Measurements from ENCODE around the gene DOCK4. TPM values are rescaled to one million over a fixed set of nuclear protein-coding genes. Genes with fewer than 3 reads are reported as not detected.

DOCK4 gene
- polyA plus RNA-seq, 3 donors = 20.9 to 26.3 (median 24.1) TPM

DNA sequence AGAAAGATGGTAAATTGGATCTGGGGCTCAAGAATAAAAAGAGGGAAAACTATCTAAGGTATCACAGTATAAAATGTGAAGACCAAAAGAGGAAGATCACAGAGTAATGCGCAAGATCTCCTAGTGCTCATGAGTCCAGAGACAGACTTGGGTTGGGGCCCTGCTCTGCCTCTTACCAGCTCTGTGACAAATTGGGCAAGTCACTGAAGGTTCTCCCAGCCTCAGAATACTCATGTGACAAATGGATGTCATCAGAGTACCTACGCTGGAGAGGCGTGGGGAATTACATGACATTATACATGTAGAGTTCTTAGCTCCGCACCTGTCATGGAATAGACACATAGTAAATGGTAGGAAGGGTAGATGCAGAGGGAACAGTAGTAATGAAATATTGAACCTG is 124.4 kb downstream of the DOCK4 start:
- no peak for DNase-seq

DNA sequence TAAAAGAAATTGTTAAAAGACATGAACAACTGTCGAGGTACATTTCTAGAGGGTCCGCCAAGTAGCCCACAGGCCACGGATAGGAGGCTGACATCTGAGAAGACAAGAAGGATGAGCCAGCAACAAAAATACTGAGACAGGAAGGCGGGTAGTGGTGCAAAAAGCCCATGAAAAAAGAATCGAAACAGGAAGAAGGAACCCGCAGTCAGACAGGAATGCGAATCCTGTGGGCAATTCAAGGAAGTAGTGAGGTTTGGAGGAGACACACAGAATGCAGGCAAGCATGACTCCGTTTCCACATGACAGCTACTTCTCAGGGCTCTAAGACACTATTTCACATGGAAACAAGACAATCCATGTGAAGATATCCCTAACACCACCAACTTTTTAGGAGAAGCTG is 125.2 kb downstream of the DOCK4 start:
- no peak for DNase-seq

DNA sequence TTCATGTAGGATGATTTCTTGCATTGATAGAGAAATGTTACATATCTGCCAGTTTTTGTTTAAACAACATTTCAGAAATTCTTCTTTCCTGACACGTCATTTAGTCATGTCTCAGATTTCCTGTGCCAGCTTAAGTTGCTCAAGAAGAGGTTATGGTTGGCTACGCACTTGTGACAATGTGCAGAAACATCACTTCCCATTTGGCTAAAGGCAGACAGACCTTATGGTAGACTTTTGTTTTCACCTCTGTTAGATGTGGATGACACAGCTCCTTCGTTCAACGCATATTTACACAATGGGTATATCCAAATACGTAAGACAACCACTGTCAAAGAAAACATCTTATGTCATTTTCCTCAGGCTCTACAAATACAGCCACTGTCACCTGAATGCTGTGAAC is 125.8 kb downstream of the DOCK4 start:
- peak; percentile 65 for DNase-seq

DNA sequence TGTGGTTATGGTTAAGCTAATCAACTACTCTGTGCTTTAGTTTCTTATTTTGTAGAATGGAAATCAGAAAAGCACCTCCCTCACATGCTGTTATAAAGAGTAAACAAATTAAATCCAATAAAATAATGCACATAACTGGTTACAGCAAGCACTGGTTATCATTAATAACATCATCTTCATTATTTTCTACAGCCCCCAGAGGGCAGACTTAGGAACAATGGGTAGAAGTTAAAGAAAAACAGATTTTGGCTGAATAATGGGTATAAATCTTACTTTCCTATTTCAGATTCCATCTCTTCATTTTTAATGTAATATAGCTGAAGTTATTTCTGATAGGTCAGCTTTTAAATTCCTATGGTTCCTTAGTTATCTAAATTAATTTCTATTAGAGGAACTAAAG is 126.5 kb downstream of the DOCK4 start:
- no peak for DNase-seq

DNA sequence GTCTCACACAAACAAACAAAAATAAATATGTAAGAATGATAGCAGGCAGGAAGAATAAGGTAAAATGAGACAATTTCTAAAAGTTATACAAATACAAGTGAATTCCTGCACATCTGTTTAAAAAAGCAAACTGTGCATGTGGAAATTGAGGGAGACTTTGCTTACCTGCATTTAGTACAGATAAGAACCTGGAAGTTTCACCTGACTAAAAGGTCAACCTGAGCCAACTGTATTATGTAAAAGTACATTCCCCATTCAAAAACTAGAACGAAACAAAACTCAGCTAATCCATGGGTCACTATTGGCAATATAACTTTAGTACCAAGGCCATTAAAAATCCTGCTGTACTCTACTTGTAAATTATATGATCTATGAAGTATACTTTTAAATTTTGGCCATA is 127.1 kb downstream of the DOCK4 start:
- no peak for DNase-seq

DNA sequence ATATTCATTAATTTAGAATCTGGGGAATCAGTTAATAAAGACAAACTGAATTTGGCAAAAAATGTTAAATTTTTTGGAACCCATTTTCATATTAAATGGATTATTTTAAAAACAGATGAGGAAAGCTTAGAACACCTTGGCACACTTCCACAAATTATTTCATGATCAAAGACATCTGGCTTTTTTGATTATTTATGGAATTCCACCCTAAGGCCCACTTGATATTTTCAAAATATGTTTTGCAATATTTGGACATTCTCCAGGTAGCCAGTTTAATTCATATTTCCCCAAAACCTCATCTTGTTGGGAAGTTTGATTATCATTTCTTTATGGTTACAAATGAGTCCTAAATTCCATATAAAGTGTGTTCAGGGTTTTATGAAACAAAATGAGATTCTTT is 129.9 kb downstream of the DOCK4 start:
- no peak for DNase-seq

DNA sequence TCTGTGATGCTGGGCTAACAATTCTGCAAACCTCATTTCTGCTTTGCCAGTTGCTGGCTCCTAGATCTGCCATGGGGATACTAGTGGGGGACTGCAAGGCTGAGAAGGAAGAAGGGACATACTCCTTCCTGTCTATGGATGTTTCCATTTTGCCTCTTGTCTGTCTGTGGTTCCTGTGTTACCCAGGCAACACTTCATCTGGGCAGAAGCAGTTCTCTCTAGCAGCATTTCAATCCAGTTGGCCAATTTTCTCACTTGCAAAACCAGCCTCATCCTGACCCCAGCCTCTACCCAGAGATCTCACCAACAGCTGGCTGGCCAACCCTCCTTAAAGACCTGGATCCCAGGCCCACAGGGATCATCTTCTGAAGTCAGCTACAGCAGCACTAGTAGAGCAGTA is 131.7 kb downstream of the DOCK4 start:
- no peak for DNase-seq

DNA sequence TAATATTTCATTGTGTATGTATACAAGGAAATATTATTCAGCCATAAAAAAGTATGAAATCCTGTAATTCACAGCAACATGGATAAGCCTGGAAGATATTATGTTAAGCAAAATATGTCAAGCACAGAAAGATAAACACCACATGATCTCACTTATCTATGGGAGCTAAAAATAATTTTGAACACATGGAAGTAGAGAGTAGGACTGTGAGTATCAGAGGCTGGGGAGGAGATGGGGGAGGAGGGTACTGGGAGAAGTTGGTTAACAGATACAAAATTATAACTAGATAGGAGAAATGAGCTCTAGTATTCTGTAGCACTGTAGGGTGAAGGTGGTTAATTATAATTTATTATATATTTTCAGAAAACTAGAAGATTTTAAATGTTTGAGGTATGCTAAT is 132.7 kb downstream of the DOCK4 start:
- no peak for DNase-seq

DNA sequence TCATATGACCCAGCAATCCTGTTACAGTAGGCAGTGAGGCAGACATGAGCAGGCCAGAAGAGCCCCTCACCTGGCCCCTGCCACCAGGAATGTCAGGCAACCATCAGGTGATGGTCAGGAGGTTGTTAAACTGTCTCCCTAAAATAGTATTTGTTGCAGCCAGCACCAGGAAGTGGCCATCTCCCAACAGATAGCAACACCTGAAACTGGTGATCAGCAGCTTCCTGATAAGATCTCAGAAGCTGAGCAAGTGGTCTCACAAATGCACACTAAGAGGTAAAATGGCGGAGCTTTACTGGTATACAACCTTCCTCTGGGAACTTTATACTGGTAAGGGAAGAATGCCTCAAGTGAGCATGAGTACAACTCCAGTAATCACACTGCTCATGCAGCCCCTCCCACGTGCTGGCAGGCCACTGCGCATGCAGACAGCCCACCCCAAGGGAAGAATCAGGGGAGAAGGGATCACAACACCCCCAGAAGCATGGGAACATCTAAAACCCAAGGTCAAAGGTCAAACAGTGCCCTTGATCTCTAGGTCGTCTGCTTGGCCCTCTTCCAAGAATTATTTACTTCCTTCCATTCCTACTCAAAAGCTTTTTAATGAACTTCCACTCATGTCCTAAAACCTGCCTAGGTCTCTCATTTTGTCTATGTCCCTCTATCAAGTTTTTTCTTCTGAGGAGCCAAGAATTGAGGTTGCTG is 133.5 kb downstream of the DOCK4 start:
- no peak for DNase-seq

DNA sequence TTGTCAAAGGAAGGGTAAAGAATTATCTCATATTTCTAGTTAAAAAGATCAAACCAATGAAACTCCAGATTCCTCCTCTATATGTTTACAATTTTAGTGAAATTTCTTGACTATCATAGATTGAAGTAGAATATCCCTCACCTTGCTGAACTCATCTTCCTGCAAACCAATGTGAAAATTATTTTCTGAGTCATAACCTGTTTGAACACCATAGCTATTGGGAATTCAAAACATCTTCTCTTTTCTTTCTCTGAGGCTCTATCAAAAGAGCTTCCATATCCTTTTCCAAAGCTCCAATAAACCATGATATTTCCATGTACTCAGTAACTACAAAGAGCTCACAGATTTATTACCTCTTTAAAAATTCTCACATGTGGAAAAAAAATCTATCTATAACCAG is 134.3 kb downstream of the DOCK4 start:
- DNase-seq = no peak

DNA sequence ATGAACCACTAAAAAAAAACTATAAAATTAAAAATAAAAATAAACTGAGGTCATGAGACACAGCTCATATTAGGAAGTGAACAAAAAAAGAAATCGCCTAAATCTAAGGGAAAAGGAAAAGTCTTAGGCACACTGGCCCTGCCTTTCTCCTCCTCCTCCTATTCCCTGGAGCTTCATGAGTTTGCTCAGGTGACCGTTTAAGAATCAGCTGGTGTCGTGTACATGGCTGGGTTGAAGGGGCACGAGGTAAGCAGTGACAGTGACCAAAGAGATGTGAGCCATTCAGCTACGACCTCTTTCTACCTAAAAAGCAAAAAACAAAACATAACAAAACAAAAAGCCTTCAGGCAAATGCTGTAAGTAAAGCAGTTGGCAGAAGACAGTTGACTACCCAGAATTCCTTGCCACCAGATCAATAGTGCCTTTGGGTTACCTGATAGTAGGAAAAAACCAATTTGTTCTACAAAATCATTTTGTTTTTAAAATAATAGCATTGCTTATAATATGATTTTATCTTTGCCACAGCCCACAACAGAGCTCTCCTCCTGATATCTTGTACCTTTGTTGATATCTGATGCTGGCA is 135.4 kb downstream of the DOCK4 start:
- no peak for DNase-seq

DNA sequence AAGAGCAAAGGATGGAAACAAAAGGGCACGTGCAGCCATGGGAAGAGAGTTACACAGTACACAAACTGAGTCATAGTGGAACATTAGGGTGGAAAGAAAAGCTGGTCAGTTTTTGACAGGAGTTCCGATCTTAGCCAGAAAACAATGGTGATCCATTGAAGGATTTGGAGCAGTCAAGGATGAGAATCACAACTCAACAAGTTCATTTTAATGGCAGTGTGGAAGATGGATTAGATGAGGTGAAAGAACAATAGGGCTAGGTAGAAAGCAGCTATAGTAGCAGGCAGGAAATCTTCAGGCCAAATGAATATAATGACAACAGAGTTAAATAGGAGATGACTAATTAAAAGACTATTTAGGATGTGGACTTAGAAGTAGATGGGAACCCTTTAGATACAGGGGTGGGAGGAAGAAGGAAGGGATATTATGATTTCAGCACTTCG is 136.3 kb downstream of the DOCK4 start:
- no peak for DNase-seq

DNA sequence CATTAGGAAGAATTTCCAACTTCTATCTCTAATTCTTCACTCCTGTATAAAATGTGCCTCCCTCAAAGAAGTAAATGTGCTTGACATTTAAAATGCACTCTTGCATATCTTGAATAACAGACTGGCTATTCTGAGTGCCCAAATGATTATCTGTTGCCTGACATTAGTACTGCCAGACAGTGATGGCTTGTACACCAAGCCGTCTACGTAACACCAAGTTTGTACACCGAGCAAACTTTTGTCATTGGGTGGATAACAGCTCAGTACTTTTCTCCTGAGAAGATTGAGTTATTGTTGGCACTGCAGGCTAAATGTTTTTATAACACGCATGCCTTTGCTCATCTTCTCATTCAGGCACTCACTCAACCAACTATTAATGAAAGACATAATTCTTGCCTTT is 137.2 kb downstream of the DOCK4 start:
- DNase-seq = no peak

DNA sequence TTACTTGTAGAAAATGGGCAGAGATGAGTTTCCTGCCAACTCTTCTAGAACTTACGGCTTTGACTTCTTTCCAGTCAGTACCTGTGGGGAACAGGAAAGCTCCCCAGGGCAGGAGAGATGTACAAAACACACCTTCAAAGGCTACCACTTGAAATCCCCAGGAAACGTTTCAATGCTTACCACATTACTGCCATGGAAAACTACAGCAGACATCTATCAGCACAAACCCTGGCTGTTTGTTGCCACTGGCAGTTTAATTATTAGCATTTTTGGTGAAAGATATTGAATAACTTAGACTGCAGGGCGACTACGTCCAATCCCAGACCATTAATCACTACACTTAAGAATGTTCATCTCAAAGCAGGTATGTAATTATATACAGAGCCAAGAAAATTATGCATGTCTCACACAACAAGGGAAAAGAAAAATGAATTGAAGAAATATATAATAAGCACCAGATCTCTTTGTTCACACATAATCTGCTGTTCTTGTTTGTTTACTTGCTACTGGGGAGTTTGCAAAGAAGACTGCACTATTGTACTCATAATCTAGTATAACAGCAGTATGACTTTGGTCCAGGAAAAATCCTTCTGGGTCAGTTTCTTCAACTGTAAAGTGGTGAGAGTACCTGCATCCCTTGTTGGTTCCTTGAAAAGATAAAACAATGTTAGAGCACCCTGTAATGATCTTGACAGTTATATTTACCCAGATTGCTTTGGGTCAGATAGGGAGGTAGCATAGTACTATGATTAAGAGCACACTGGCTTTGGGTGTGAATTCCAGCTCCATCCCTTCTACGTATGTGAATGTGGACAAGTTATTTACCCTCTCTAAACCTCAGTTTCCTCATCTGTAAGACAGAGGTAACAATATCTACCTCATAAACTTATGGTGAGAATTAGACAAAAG is 138.3 kb downstream of the DOCK4 start:
- DNase-seq = no peak

DNA sequence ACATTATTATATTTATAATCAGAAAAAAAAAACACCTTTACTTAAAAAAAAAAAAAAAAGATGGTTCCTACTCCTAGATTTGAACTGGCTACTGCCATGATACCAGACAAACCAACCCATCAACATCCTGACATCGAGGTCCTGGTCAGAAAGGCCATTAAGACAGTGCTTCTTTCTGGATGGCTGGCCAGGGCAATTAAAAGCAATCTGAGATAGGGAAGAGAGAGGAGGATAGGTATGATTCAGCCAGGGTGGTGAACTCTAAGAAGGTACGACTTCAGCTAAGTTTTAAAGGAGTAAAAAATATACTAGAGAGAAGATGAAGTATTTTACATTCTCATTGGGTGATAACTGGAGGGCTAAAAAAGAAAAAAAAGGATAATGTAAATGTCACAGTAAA is 139.0 kb downstream of the DOCK4 start:
- DNase-seq = no peak

DNA sequence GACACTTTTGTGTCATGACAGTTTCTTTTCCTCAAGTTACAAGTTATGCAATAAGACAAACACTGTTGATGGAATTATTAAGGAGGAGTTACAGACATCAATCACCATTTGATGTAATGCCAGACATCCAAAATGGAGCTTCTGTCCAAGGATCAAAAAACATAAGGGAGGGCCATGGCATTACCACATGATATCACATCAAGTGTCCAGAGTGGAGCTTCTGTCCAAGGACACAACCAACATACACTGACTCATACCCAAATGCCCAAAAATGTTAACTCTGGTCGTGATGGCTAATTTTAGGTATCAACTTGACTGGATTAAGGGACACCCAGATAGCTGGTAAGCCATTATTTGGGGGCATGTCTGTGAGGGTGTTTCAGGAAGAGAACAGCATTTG is 140.4 kb downstream of the DOCK4 start:
- no peak for DNase-seq

DNA sequence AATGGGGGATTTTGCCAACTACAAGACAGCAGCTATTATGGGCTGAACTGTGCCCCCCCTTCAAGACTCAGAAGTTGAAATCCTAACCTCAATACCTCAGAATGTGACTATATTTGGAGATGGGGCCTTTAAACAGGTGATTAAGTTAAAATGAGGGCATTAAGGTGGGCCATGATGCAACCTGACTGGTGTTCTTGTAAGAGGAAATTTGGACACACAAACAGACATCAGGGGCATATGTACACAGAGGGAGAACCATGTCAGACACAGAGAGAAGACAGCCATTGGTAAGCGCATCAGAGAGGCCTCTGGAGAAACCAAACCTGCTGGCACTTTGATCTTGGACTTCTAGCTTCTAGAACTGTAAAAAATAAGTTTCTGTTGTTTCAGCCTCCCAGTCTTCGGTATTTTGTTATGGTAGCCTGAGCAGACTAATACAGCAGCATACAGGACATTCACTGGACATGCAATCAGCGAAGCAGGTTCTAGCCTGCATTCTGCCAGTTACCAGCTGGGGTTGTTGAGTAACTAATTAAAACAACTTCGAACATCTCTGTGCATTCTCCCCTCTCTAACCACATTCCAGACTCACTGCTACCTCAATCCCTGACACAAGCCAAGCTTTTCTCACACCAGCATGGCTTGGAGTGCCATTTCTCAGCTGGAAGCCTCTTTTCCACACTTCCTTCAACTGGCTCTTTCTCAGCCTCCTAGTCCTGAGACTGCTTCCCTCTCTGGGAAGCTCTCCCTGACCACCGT is 141.4 kb downstream of the DOCK4 start:
- no peak for DNase-seq

DNA sequence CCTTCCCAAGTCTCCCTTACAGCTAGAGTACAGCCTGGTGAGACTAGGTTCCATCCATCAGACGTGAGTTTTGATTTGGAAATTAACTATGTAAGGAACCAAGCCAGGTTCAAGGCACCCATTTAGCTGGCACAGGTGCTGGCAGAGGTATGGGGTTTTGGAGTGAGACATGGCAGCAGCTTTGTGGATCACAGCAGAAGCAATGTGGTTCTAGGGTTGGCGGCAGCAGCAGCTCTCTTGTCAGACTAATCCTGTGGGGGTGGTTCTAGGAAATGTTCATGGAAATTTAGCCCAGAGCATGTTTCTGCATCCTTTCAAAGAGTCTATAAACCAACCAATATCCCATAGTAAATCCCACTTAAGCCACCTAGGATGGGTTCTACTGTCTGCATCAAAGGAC is 142.2 kb downstream of the DOCK4 start:
- no peak for DNase-seq

DNA sequence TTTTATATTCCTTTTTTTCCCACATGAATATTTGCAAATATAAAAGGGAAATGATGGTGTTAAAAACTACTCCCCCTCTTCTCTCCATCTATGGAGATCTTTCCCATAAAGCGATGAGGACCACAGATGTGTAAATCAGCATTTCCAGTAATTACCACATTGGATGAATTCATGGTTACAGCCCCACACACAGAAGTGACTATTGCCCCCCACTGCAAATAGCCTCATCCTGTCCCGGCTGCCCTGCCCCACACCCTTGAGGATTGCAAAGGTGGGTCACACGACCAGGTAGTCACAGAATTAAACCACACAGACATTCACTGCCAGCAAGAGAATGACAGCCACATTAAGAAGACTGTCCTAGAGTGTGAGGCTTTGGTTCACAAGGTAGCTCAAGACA is 145.1 kb downstream of the DOCK4 start:
- DNase-seq = no peak

DNA sequence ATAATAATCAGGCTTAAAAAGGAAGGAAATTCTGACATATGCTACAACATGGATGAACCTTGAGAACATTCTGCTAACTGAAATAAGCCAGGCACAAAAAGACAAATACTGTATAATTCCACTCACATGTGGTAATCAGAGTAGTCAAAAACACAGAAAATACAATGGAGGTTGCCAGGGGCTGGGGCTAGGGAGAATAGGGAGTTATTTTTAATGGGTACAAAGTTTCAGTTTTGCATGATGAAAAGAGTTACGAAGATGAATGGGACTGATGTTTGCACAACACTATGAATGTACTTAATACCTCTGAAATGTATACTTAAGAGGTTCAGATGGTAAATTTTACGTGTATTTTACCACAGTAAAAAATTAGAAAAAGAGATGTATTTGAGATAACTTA is 145.6 kb downstream of the DOCK4 start:
- no peak for DNase-seq

DNA sequence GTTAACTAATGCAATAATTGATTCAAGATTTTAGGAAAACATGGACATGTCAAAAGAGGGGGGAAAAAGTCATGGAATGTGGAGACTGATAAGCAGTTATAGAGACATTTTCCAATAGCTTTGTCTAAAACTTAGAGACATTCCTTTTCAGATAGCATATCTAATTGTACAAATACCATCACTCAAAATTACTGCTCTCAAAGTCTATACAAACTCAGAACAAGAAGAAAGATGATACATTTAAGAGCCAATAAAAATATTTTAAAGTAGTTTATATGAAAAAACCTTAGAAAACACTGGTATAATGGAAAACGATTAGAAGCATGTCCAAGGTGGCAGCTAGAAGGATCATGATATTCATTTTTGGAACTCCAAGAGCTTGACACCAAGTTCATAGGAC is 146.5 kb downstream of the DOCK4 start:
- no peak for DNase-seq

DNA sequence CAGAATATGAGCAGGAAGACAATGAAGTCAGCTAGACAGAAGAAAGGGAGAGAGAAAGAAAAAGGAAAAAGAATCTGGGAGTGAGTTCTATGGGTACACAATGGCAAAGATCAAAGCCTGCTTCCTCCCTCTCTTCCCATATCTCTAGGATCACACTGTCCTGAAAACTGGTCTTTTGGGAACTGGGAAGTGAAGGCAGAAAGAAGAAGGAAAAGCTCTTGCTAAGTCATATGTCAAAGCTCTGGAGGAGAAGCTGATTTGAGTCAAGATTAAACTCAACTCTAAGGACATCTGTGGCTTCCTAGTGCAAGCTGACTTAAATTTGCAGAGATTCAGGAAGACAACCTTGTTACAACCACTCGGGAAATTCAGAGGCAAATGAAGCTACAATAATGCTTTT is 147.5 kb downstream of the DOCK4 start:
- no peak for DNase-seq

Measured in renal pelvis (tissue), 4 donors.